ENCODE measurements around the gene DRAXIN. TPM values are rescaled to one million over a fixed set of nuclear protein-coding genes. Genes with fewer than 3 reads are reported as not detected.

The DRAXIN gene
- total RNA-seq, 1 donor from 2014 or later = 1.7 TPM

- Mint-ChIP-seq H3K27me3 (ENCODE audit: low read depth, unreplicated experiment) (peaks cover 21% of the 10 kb centered on the region), H3K27ac (ENCODE audit: unreplicated experiment) (no peak overlapping the region), H3K36me3 (ENCODE audit: low read depth, unreplicated experiment) (no peaks in the 10 kb centered on the region), H3K4me3 (ENCODE audit: unreplicated experiment) (no peak overlapping the region), H3K4me1 (ENCODE audit: low read depth, unreplicated experiment) (no peaks in the 10 kb centered on the region), H3K9me3 (ENCODE audit: unreplicated experiment) (no peaks in the 10 kb centered on the region)
- Histone ChIP-seq H3K79me2 (ENCODE audit: insufficient read depth, low read length) (no peaks in the 10 kb centered on the region), H3K4me1 (ENCODE audit: insufficient read depth, low read length) (no peaks in the 10 kb centered on the region), H3K4me2 (ENCODE audit: low read length) (no peak overlapping the region), H4K20me1 (ENCODE audit: insufficient read depth, low read length) (no peaks in the 10 kb centered on the region), H3K27ac (ENCODE audit: low read depth, low read length) (no peak overlapping the region), H2AFZ (ENCODE audit: low read depth, low read length) (no peak overlapping the region), H3K36me3 (ENCODE audit: insufficient read depth, low read length) (no peaks in the 10 kb centered on the region), H3K27me3 (ENCODE audit: insufficient read depth, low read length) (peaks cover 8% of the 10 kb centered on the region), H3K9me3 (ENCODE audit: insufficient read depth, low read depth, low read length) (no peaks in the 10 kb centered on the region), H3K4me3 (ENCODE audit: insufficient read depth, low read depth, low read length) (no peak overlapping the region), H3K9ac (ENCODE audit: low read length) (no peak overlapping the region)
- TF ChIP-seq CTCF (IDR thresholded peaks at IDR 0.05; ENCODE audit: insufficient read depth, low read depth, low read length) = no peak
- TF ChIP-seq EZH2 (IDR thresholded peaks at IDR 0.05; ENCODE audit: insufficient read depth, low read length) = no peak
- no peak for DNase-seq (ENCODE audit: low read depth)
- FAIRE-seq = no peak
Measured at GRCh38 chr1:11770011-11770410, 78.5 kb downstream of the DRAXIN start.

GRCh38 chr1:11771481-11772043, 80.1 kb downstream of the DRAXIN start:
- Mint-ChIP-seq H3K4me3 (ENCODE audit: unreplicated experiment) (no peak overlapping the region), H3K27me3 (ENCODE audit: low read depth, unreplicated experiment) (peaks cover 20% of the 10 kb centered on the region), H3K9me3 (ENCODE audit: unreplicated experiment) (no peaks in the 10 kb centered on the region), H3K4me1 (ENCODE audit: low read depth, unreplicated experiment) (no peaks in the 10 kb centered on the region), H3K27ac (ENCODE audit: unreplicated experiment) (no peak overlapping the region), H3K36me3 (ENCODE audit: low read depth, unreplicated experiment) (no peaks in the 10 kb centered on the region)
- H3K4me3 ChIP-seq (ENCODE audit: insufficient read depth, low read depth, low read length) = no peak overlapping the region
- no peaks in the 10 kb centered on the region for H4K20me1 ChIP-seq (ENCODE audit: insufficient read depth, low read length)
- H3K79me2 ChIP-seq (ENCODE audit: insufficient read depth, low read length) = no peaks in the 10 kb centered on the region
- H3K36me3 ChIP-seq (ENCODE audit: insufficient read depth, low read length) = no peaks in the 10 kb centered on the region
- TF ChIP-seq EZH2 (IDR thresholded peaks at IDR 0.05; ENCODE audit: insufficient read depth, low read length) (no peak), CTCF (IDR thresholded peaks at IDR 0.05; ENCODE audit: insufficient read depth, low read depth, low read length) (no peak)
- FAIRE-seq (no peak), DNase-seq (ENCODE audit: low read depth) (no peak)
- H2AFZ ChIP-seq (ENCODE audit: low read depth, low read length) = no peak overlapping the region
- H3K4me1 ChIP-seq (ENCODE audit: insufficient read depth, low read length) = no peaks in the 10 kb centered on the region
- no peaks in the 10 kb centered on the region for H3K9me3 ChIP-seq (ENCODE audit: insufficient read depth, low read depth, low read length)
- peaks cover 5% of the 10 kb centered on the region for H3K27me3 ChIP-seq (ENCODE audit: insufficient read depth, low read length)
- H3K4me2 ChIP-seq (ENCODE audit: low read length) = no peak overlapping the region
- no peak overlapping the region for H3K27ac ChIP-seq (ENCODE audit: low read depth, low read length)
- no peak overlapping the region for H3K9ac ChIP-seq (ENCODE audit: low read length)

GRCh38 chr1:11772458-11772857, 80.9 kb downstream of the DRAXIN start:
- no peak for FAIRE-seq

More at GRCh38 chr1:11772458-11772857, 80.9 kb downstream of the DRAXIN start:
- Mint-ChIP-seq H3K27me3 (ENCODE audit: low read depth, unreplicated experiment) (peaks cover 19% of the 10 kb centered on the region), H3K4me3 (ENCODE audit: unreplicated experiment) (no peak overlapping the region), H3K27ac (ENCODE audit: unreplicated experiment) (no peak overlapping the region), H3K36me3 (ENCODE audit: low read depth, unreplicated experiment) (no peaks in the 10 kb centered on the region), H3K9me3 (ENCODE audit: unreplicated experiment) (no peaks in the 10 kb centered on the region), H3K4me1 (ENCODE audit: low read depth, unreplicated experiment) (no peaks in the 10 kb centered on the region)
- no peak for DNase-seq (ENCODE audit: low read depth)
- Histone ChIP-seq H3K9me3 (ENCODE audit: insufficient read depth, low read depth, low read length) (no peaks in the 10 kb centered on the region), H3K4me1 (ENCODE audit: insufficient read depth, low read length) (no peaks in the 10 kb centered on the region), H3K36me3 (ENCODE audit: insufficient read depth, low read length) (no peaks in the 10 kb centered on the region), H3K27ac (ENCODE audit: low read depth, low read length) (no peak overlapping the region), H3K27me3 (ENCODE audit: insufficient read depth, low read length) (peaks cover 2% of the 10 kb centered on the region), H2AFZ (ENCODE audit: low read depth, low read length) (no peak overlapping the region), H3K9ac (ENCODE audit: low read length) (no peak overlapping the region), H3K4me2 (ENCODE audit: low read length) (no peak overlapping the region), H3K79me2 (ENCODE audit: insufficient read depth, low read length) (no peaks in the 10 kb centered on the region), H4K20me1 (ENCODE audit: insufficient read depth, low read length) (no peaks in the 10 kb centered on the region), H3K4me3 (ENCODE audit: insufficient read depth, low read depth, low read length) (no peak overlapping the region)
- no peak for TF ChIP-seq EZH2 (IDR thresholded peaks at IDR 0.05; ENCODE audit: insufficient read depth, low read length)
- TF ChIP-seq CTCF (IDR thresholded peaks at IDR 0.05; ENCODE audit: insufficient read depth, low read depth, low read length) = no peak
